ENCODE results near the gene SLC15A1.

DNA sequence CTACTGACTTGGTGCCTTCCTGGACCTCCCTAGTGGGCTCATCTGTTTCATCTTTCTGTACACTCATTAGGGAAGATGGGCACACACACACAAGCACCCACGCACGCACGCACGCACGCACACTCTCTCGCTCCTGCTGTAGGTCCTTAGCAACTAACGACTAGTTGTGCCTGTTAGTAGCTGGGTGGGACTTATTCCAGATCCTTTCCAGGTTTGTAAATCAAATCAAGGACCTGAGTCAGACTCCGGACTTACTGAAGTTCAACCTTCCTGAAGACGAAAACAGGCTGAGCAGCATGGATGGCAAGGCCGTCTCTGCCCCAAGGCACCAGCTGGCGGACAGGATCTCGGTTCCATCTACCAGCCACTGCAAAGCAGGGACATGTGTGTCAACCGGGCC is 76.2 kb downstream of the SLC15A1 start:
- TF ChIP-seq, protein P1, sequence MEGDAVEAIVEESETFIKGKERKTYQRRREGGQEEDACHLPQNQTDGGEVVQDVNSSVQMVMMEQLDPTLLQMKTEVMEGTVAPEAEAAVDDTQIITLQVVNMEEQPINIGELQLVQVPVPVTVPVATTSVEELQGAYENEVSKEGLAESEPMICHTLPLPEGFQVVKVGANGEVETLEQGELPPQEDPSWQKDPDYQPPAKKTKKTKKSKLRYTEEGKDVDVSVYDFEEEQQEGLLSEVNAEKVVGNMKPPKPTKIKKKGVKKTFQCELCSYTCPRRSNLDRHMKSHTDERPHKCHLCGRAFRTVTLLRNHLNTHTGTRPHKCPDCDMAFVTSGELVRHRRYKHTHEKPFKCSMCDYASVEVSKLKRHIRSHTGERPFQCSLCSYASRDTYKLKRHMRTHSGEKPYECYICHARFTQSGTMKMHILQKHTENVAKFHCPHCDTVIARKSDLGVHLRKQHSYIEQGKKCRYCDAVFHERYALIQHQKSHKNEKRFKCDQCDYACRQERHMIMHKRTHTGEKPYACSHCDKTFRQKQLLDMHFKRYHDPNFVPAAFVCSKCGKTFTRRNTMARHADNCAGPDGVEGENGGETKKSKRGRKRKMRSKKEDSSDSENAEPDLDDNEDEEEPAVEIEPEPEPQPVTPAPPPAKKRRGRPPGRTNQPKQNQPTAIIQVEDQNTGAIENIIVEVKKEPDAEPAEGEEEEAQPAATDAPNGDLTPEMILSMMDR (IDR thresholded peaks at IDR 0.05; ENCODE audit: insufficient read depth, low read length, poor library complexity, severe bottlenecking) = no peak
- no peak for TF ChIP-seq EZH2phosphoT487 (conservative IDR thresholded peaks at IDR 0.05; ENCODE audit: low read length)
